Natural killer cell (primary cell): ENCODE results near the gene RSPH1. TPM values are rescaled to one million over a fixed set of nuclear protein-coding genes. Genes with fewer than 3 reads are reported as not detected.

Source experiments
- ATAC-seq, 3 donors: fragments of 150-1000 bp in 2 of 3; fragments of 200-7000 bp in 1 of 3; cut with Tn5 transposase; 1 replicate in 1 of 3; 2 replicates in 2 of 3; pipeline ENCODE4 v1.10.0; 2021; ENCODE audit warnings: mild to moderate bottlenecking in 2 of 3, moderate library complexity in 2 of 3
- DNase-seq, 2 donors: peaks; one replicate each; pipeline versions ENCODE4 v3.0.0 to v3.0.0-alpha.2; 2013 to 2021; ENCODE audit warnings: mixed read lengths in 1 of 2
- H3K27ac ChIP-seq: one replicate; pipeline ENCODE4 v1.5.1; 2013; ENCODE audit warnings: mild to moderate bottlenecking, low read length
- H3K27me3 ChIP-seq: one replicate; pipeline ENCODE4 v1.6.1; 2013; ENCODE audit warnings: low read length; ENCODE audit not compliant: control insufficient read depth, insufficient read depth
- H3K36me3 ChIP-seq: one replicate; pipeline ENCODE4 v1.6.1; 2013; ENCODE audit warnings: low read length; ENCODE audit not compliant: control insufficient read depth, insufficient read depth
- H3K4me1 ChIP-seq: one replicate; pipeline ENCODE4 v1.6.1; 2013; ENCODE audit warnings: low read length; ENCODE audit not compliant: control insufficient read depth, insufficient read depth
- H3K4me3 ChIP-seq: one replicate; pipeline ENCODE4 v1.5.1; 2013; ENCODE audit warnings: low read length
- H3K9me3 ChIP-seq: one replicate; pipeline ENCODE4 v1.6.1; 2013; ENCODE audit warnings: low read length; ENCODE audit not compliant: control insufficient read depth, insufficient read depth
- H3K27ac Mint-ChIP-seq, 2 donors: one replicate each; pipeline ENCODE4 v1.8.0; 2022; ENCODE audit warnings: mild to moderate bottlenecking in 2 of 2, mixed read lengths in 2 of 2, moderate library complexity in 1 of 2
- H3K27me3 Mint-ChIP-seq, 2 donors: one replicate each; pipeline ENCODE4 v1.8.0; 2022; ENCODE audit warnings: low read depth in 2 of 2, mixed read lengths in 2 of 2
- H3K36me3 Mint-ChIP-seq: one replicate; pipeline ENCODE4 v1.8.0; 2022; ENCODE audit warnings: mixed read lengths
- H3K4me1 Mint-ChIP-seq, 2 donors: one replicate each; pipeline ENCODE4 v1.8.0; 2022; ENCODE audit warnings: mixed read lengths in 2 of 2
- H3K4me3 Mint-ChIP-seq: one replicate; pipeline ENCODE4 v1.8.0; 2022; ENCODE audit warnings: mild to moderate bottlenecking, moderate library complexity, mixed read lengths
- H3K9me3 Mint-ChIP-seq, 2 donors: one replicate each; pipeline ENCODE4 v1.8.0; 2022; ENCODE audit warnings: mixed read lengths in 2 of 2
- CTCF ChIP-seq: fragments of 200-600 bp; IDR thresholded peaks from one replicate; pipeline ENCODE4 v1.8.0; 2022; ENCODE audit warnings: antibody characterized with exemption
- WGBS: methylation state at CpG from one replicate; pipeline ENCODE4 v1.1.7; 2013; ENCODE audit warnings: missing lambda C conversion rate; ENCODE audit not compliant: insufficient coverage; 5-methylcytosine and 5-hydroxymethylcytosine counted together
- intact Hi-C: fragments of 100-400 bp; cut with micrococcal nuclease; formaldehyde crosslinking; loops from one replicate; pipeline ENCODE4 v1.14.2; 2022
- total RNA-seq, 4 donors: library from RNA; stranded (reverse); fragments of 120-200 nt in 1 of 4; gene quantifications; one replicate each; pipeline versions ENCODE4 v1.2.3 to v1.2.4, GENCODE V29; 2013 to 2022

RSPH1 gene
- total RNA-seq, 3 donors from 2014 or later (not counting 1 experiment from before 2014, with no cell fraction given) = 0.16 TPM; not detected in 2

- H3K9me3 ChIP-seq = no peaks in the 10 kb centered on the region
- peaks cover 25% of the 10 kb centered on the region for H3K36me3 ChIP-seq
- no peaks in the 10 kb centered on the region for H3K9me3 Mint-ChIP-seq
- no peaks in the 10 kb centered on the region for H3K27me3 ChIP-seq
- WGBS = 79% methylated on average over 4 of the region's 4 CpGs
- H3K4me3 Mint-ChIP-seq = no peak overlapping the region
- intact Hi-C loops = no loop called here
- H3K4me3 ChIP-seq = no peak overlapping the region
- H3K4me1 ChIP-seq = peaks cover 10% of the 10 kb centered on the region
- no peaks in the 10 kb centered on the region for H3K4me1 Mint-ChIP-seq
- H3K27ac Mint-ChIP-seq = no peak overlapping the region
- H3K27me3 Mint-ChIP-seq = no peaks in the 10 kb centered on the region
- DNase-seq (peak in 1 of 2 donors; percentile 1), ATAC-seq (no peak)
- H3K36me3 Mint-ChIP-seq = no peaks in the 10 kb centered on the region
- TF ChIP-seq CTCF = no peak
- H3K27ac ChIP-seq = peak overlapping the region; percentile 14
These were observed 37.9 kb upstream of the RSPH1 start for GRCh38 chr21:42533963-42534355.

- Histone ChIP-seq H3K4me1 (peaks cover 13% of the 10 kb centered on the region), H3K4me3 (no peak overlapping the region), H3K9me3 (no peaks in the 10 kb centered on the region), H3K27me3 (no peaks in the 10 kb centered on the region), H3K36me3 (peaks cover 25% of the 10 kb centered on the region), H3K27ac (peak overlapping the region; percentile 55)
- no peaks in the 10 kb centered on the region for H3K27me3 Mint-ChIP-seq
- no peaks in the 10 kb centered on the region for H3K4me1 Mint-ChIP-seq
- H3K36me3 Mint-ChIP-seq = no peaks in the 10 kb centered on the region
- no peak overlapping the region for H3K27ac Mint-ChIP-seq
- H3K9me3 Mint-ChIP-seq = no peaks in the 10 kb centered on the region
- WGBS = 95% methylated on average over 12 of the region's 13 CpGs
- intact Hi-C loops = no loop called here
- ATAC-seq (no peak), DNase-seq (no peak)
- no peak for TF ChIP-seq CTCF
- no peak overlapping the region for H3K4me3 Mint-ChIP-seq
These were observed 37.4 kb upstream of the RSPH1 start for GRCh38 chr21:42533306-42533962.

GRCh38 chr21:42532466-42533181 lies 36.6 kb upstream of the RSPH1 start:
- H3K9me3 Mint-ChIP-seq = no peaks in the 10 kb centered on the region
- H3K4me3 Mint-ChIP-seq = no peak overlapping the region
- peaks cover 25% of the 10 kb centered on the region for H3K36me3 ChIP-seq
- no peak overlapping the region for H3K27ac Mint-ChIP-seq
- DNase-seq = no peak
- H3K27ac ChIP-seq = peak overlapping the region; percentile 55
- no peaks in the 10 kb centered on the region for H3K27me3 Mint-ChIP-seq
- no peaks in the 10 kb centered on the region for H3K27me3 ChIP-seq
- ATAC-seq = peak in 2 of 3 donors; percentile 26 to 49
- 68% methylated on average over 18 of the region's 18 CpGs for WGBS
- no peaks in the 10 kb centered on the region for H3K36me3 Mint-ChIP-seq
- H3K4me1 Mint-ChIP-seq = peaks cover 7 to 8% of the 10 kb centered on the region in 2 donors
- intact Hi-C loops = no loop called here
- no peak for TF ChIP-seq CTCF
- H3K4me3 ChIP-seq = no peak overlapping the region
- H3K4me1 ChIP-seq = peaks cover 20% of the 10 kb centered on the region
- H3K9me3 ChIP-seq = no peaks in the 10 kb centered on the region
